H1 (cell line): ENCODE measurements around the gene PSMC4. TPM values are rescaled to one million over a fixed set of nuclear protein-coding genes. Genes with fewer than 3 reads are reported as not detected.

ENCODE experiments used
- CTCF ChIA-PET: fragments of 300-600 bp; sonication (Branson Sonifier 250); formaldehyde crosslinking; loops from one replicate; lab custom pipeline; 2021; ENCODE audit not compliant: partially characterized antibody; lab: Charles Lee
- POLR2A ChIA-PET: fragments of 300-600 bp; sonication (Branson Sonifier 250); formaldehyde crosslinking; loops from one replicate; lab custom pipeline; 2021; ENCODE audit warnings: inconsistent platforms; ENCODE audit not compliant: partially characterized antibody; lab: Charles Lee
- DNase-seq, 2 experiments: peaks; one replicate each; pipeline versions ENCODE4 v3.0.0 to v3.0.0-alpha.2; 2010 to 2022; ENCODE audit warnings: low spot score in 2 of 2, low read depth in 1 of 2, mixed read lengths in 1 of 2
- FAIRE-seq: peaks from 2 replicates; lab custom pipeline; 2011; peaks lifted over from hg19 to GRCh38; lab: Jason Lieb, UNC
- H2AFZ ChIP-seq: 2 replicates; pipeline ENCODE4 v1.8.1; 2012; ENCODE audit warnings: low read length, inconsistent platforms
- H2AK5ac ChIP-seq: 2 replicates; pipeline ENCODE4 v1.6.1; 2013; ENCODE audit warnings: low read depth, low read length
- H2BK120ac ChIP-seq: replicated peaks from 2 replicates; pipeline ENCODE3; 2013; ENCODE audit warnings: low read depth, low read length, inconsistent platforms
- H2BK12ac ChIP-seq: 2 replicates; pipeline ENCODE4 v1.6.1; 2013; ENCODE audit warnings: low read depth, low read length
- H2BK15ac ChIP-seq: 2 replicates; pipeline ENCODE4 v1.6.1; 2013; ENCODE audit warnings: low read length
- H2BK20ac ChIP-seq: 2 replicates; pipeline ENCODE4 v1.6.1; 2013; ENCODE audit warnings: low read length
- H2BK5ac ChIP-seq: 2 replicates; pipeline ENCODE4 v1.6.1; 2013; ENCODE audit warnings: low read depth, low read length
- H3K14ac ChIP-seq: 2 replicates; pipeline ENCODE4 v1.6.1; 2013; ENCODE audit warnings: inconsistent platforms; ENCODE audit not compliant: insufficient read length
- H3K18ac ChIP-seq: 2 replicates; pipeline ENCODE4 v1.6.1; 2013; ENCODE audit warnings: low read length; ENCODE audit errors: extremely low read depth
- H3K23ac ChIP-seq: 2 replicates; pipeline ENCODE4 v1.6.1; 2013; ENCODE audit warnings: inconsistent platforms; ENCODE audit not compliant: insufficient read length
- H3K23me2 ChIP-seq: 2 replicates; pipeline ENCODE4 v1.6.1; 2013; ENCODE audit warnings: low read depth, low read length
- H3K27ac ChIP-seq: 2 replicates; pipeline ENCODE4 v1.6.1; 2011; ENCODE audit warnings: low read depth, low read length, inconsistent platforms
- H3K27me3 ChIP-seq, 4 experiments: replicated peaks in 1 of 4; 1 replicate in 1 of 4; 2 replicates in 3 of 4; pipeline versions ENCODE4 v1.6.1 to v1.8.1; 2011 to 2013; ENCODE audit warnings: low read length in 3 of 4, mild to moderate bottlenecking in 3 of 4, inconsistent platforms in 2 of 4, mixed read lengths in 2 of 4, moderate library complexity in 1 of 4; ENCODE audit not compliant: control insufficient read depth in 3 of 4, insufficient read depth in 3 of 4; ENCODE audit errors: extremely low read depth in 1 of 4
- H3K36me3 ChIP-seq, 4 experiments: 2 replicates each; pipeline versions ENCODE4 v1.6.1 to v1.8.1; 2011 to 2013; ENCODE audit warnings: mild to moderate bottlenecking in 4 of 4, low read length in 3 of 4, moderate library complexity in 2 of 4, control low read depth in 1 of 4, inconsistent platforms in 1 of 4; ENCODE audit not compliant: insufficient read depth in 4 of 4, control insufficient read depth in 2 of 4
- H3K4ac ChIP-seq: replicated peaks from 2 replicates; pipeline ENCODE3; 2013; ENCODE audit warnings: low read length, low read depth, mixed read lengths, inconsistent platforms; ENCODE audit not compliant: insufficient read length
- H3K4me1 ChIP-seq, 4 experiments: replicated peaks in 1 of 4; 1 replicate in 1 of 4; 2 replicates in 3 of 4; pipeline versions ENCODE4 v1.6.1 to v1.8.1; 2011 to 2013; ENCODE audit warnings: low read length in 3 of 4, inconsistent platforms in 2 of 4, mixed read lengths in 1 of 4; ENCODE audit not compliant: insufficient read depth in 4 of 4, control insufficient read depth in 3 of 4
- H3K4me2 ChIP-seq, 2 experiments: 2 replicates each; pipeline versions ENCODE4 v1.6.1 to v1.8.1; 2011 to 2013; ENCODE audit warnings: low read depth in 2 of 2, low read length in 2 of 2, control low read depth in 1 of 2, inconsistent platforms in 1 of 2, mild to moderate bottlenecking in 1 of 2; ENCODE audit not compliant: insufficient read depth in 1 of 2
- H3K4me3 ChIP-seq, 4 experiments: fragments of 200-600, 300-600 bp in 1 of 4; sonication (generic), shearing (Covaris generic), sonication (Bioruptor Twin) in 1 of 4; 2 replicates each; pipeline versions ENCODE4 v1.5.1 to v1.8.1; 2011 to 2016; ENCODE audit warnings: low read length in 4 of 4, low read depth in 3 of 4, control low read depth in 2 of 4, inconsistent platforms in 2 of 4, mild to moderate bottlenecking in 2 of 4, mixed read lengths in 1 of 4, moderate library complexity in 1 of 4; ENCODE audit not compliant: insufficient read depth in 2 of 4; ENCODE audit errors: extremely low read depth in 1 of 4
- H3K56ac ChIP-seq: replicated peaks from 2 replicates; pipeline ENCODE3; 2013; ENCODE audit warnings: low read depth, mild to moderate bottlenecking, mixed read lengths, low read length, inconsistent platforms; ENCODE audit not compliant: insufficient read length
- H3K79me1 ChIP-seq: 2 replicates; pipeline ENCODE4 v1.6.1; 2013; ENCODE audit warnings: low read depth, low read length, control low read depth
- H3K79me2 ChIP-seq, 2 experiments: 2 replicates each; pipeline versions ENCODE4 v1.6.1 to v1.8.1; 2012 to 2013; ENCODE audit warnings: low read length in 2 of 2, mild to moderate bottlenecking in 2 of 2, inconsistent platforms in 1 of 2; ENCODE audit not compliant: insufficient read depth in 2 of 2, control insufficient read depth in 1 of 2
- H3K9ac ChIP-seq, 4 experiments: replicated peaks in 1 of 4; 1 replicate in 1 of 4; 2 replicates in 3 of 4; pipeline versions ENCODE4 v1.6.1 to v1.8.1; 2011 to 2013; ENCODE audit warnings: low read depth in 3 of 4, low read length in 3 of 4, control low read depth in 2 of 4, mild to moderate bottlenecking in 2 of 4, moderate library complexity in 2 of 4, inconsistent platforms in 1 of 4; ENCODE audit errors: extremely low read depth in 1 of 4
- H3K9me3 ChIP-seq, 2 experiments: 2 replicates each; pipeline versions ENCODE4 v1.6.1 to v1.8.1; 2012 to 2013; ENCODE audit warnings: mild to moderate bottlenecking in 2 of 2, moderate library complexity in 2 of 2, control low read depth in 1 of 2, inconsistent platforms in 1 of 2, low read depth in 1 of 2, low read length in 1 of 2, mixed read lengths in 1 of 2; ENCODE audit not compliant: insufficient read depth in 2 of 2
- H4K20me1 ChIP-seq, 2 experiments: replicated peaks in 1 of 2; 2 replicates each; pipeline versions ENCODE3 to v1.8.1; 2011 to 2013; ENCODE audit warnings: inconsistent platforms in 2 of 2, low read length in 2 of 2, mild to moderate bottlenecking in 1 of 2; ENCODE audit not compliant: insufficient read depth in 2 of 2, control insufficient read depth in 1 of 2
- H4K5ac ChIP-seq: 2 replicates; pipeline ENCODE4 v1.6.1; 2013; ENCODE audit warnings: low read length, low read depth, mixed read lengths, inconsistent platforms; ENCODE audit not compliant: insufficient read length
- H4K8ac ChIP-seq: 2 replicates; pipeline ENCODE4 v1.8.0; 2013; ENCODE audit warnings: mild to moderate bottlenecking, moderate library complexity, low read length, inconsistent platforms; ENCODE audit not compliant: insufficient read depth; ENCODE audit errors: extremely low read depth
- H4K91ac ChIP-seq: replicated peaks from 2 replicates; pipeline ENCODE3; 2013; ENCODE audit warnings: low read length, mixed read lengths, inconsistent platforms; ENCODE audit not compliant: insufficient read length
- RFX5 ChIP-seq: IDR thresholded peaks from 2 replicates; pipeline ENCODE4 v1.6.1; 2011; ENCODE audit warnings: low read depth, low read length, improper control_type of control experiment, borderline replicate concordance
- WGBS, 2 experiments: shearing (Covaris generic) in 1 of 2; methylation state at CpG; one replicate each; pipeline versions ENCODE4 v1.1.6 to v1.1.7; 2013 to 2015; ENCODE audit warnings: low lambda C conversion rate in 2 of 2, mixed read lengths in 2 of 2, inconsistent platforms in 1 of 2, low coverage in 1 of 2, missing lambda C conversion rate in 1 of 2; ENCODE audit not compliant: insufficient replicate concordance in 2 of 2, insufficient coverage in 1 of 2, insufficient read length in 1 of 2; ENCODE audit errors: extremely low coverage in 1 of 2, missing lambda C conversion rate in 1 of 2; 5-methylcytosine and 5-hydroxymethylcytosine counted together
- polyA plus RNA-seq, 7 experiments: library from polyadenylated mRNA; depleted of rRNA in 3 of 7; stranded (reverse) in 5 of 7; unstranded in 2 of 7; fragments of >200 nt in 5 of 7; fragments of 200-250 nt in 2 of 7; gene quantifications; 1 replicate in 5 of 7; 2 replicates in 1 of 7; 4 replicates in 1 of 7; pipeline versions ENCODE4 v1.2.1 to v1.2.3, GENCODE V29; 2011 to 2013; ENCODE audit warnings: missing spikeins in 2 of 7, mixed read lengths in 2 of 7
- total RNA-seq: library from RNA; stranded (reverse); fragmentation: NEBNext Ultra II Directional; extraction: Animal tissue kit (Norgen Biotek cat#: 25700); gene quantifications from 2 replicates; pipeline ENCODE4 v1.2.1, GENCODE V29; 2021

PSMC4 gene
- total and polyA plus RNA-seq, 2 of the 8 experiments (the other 6 are each of a cell fraction or from before 2014, with no cell fraction given): 116 to 126 TPM

GRCh38 chr19:39953915-39954314 is 17.1 kb upstream of the PSMC4 start:
- Histone ChIP-seq H3K23me2 (no peaks in the 10 kb centered on the region), H3K9ac (no peak overlapping the region), H2BK12ac (no peak overlapping the region), H3K27ac (no peak overlapping the region), H3K23ac (no peak overlapping the region), H3K14ac (no peak overlapping the region), H4K20me1 (no peaks in the 10 kb centered on the region), H3K79me1 (no peaks in the 10 kb centered on the region), H3K27me3 (no peaks in the 10 kb centered on the region), H2AK5ac (no peak overlapping the region), H3K4ac (no peak overlapping the region), H3K4me2 (no peak overlapping the region), H2BK20ac (no peak overlapping the region), H2BK5ac (no peak overlapping the region), H3K18ac (no peak overlapping the region), H2AFZ (no peak overlapping the region), H3K56ac (no peak overlapping the region), H2BK15ac (no peak overlapping the region), H2BK120ac (no peak overlapping the region), H3K4me3 (no peak overlapping the region), H4K8ac (no peak overlapping the region), H3K79me2 (no peaks in the 10 kb centered on the region), H3K36me3 (no peaks in the 10 kb centered on the region), H3K4me1 (peaks cover 0 to 2% (median 0%) of the 10 kb centered on the region in 4 experiments; a peak in 1 of 7 replicates), H3K9me3 (no peaks in the 10 kb centered on the region), H4K5ac (no peak overlapping the region), H4K91ac (no peak overlapping the region)
- no peak for DNase-seq
- no peak for TF ChIP-seq RFX5
- POLR2A ChIA-PET: interaction anchor here (1.0 kb wide), 1 partner anchor 17 kb away, joined by 3 read pairs; the partner anchor contains the start of gene PSMC4
- CTCF ChIA-PET: interaction anchor here (1.0 kb wide), 1 partner anchor 17 kb away, joined by 5 read pairs; the partner anchor contains the start of gene PSMC4
- WGBS, 2 experiments: 93% methylated on average over 7 of the region's 7 CpGs; no CpG with 5 or more reads in 1 of the 2 experiments
- FAIRE-seq: no peak
